Neural cell (in vitro differentiated cells): ENCODE results near the gene ITGA2B. TPM values are rescaled to one million over a fixed set of nuclear protein-coding genes. Genes with fewer than 3 reads are reported as not detected.
"Not testable (repeated sequence)": the region's sequence is repeated elsewhere in the genome, so short reads cannot be mapped to it uniquely, and the experiment has no call there.

Experiments
- H2AFZ ChIP-seq: fragments of 200-600, 300-800 bp; sonication (generic), shearing (Covaris generic); 2 replicates; pipeline ENCODE4 v1.6.0; 2014; ENCODE audit warnings: low read depth, mild to moderate bottlenecking, antibody characterized with exemption, low read length, moderate library complexity
- H3F3A ChIP-seq: fragments of 200-600 bp; shearing (Covaris generic); 2 replicates; pipeline ENCODE4 v1.6.1; 2016; ENCODE audit warnings: mild to moderate bottlenecking, moderate library complexity, mixed read lengths, antibody characterized with exemption, low read length; ENCODE audit not compliant: insufficient read depth, poor library complexity, severe bottlenecking
- H3K27ac ChIP-seq: fragments of 200-600, 300-800 bp; sonication (generic), shearing (Covaris generic); 2 replicates; pipeline ENCODE4 v1.5.1; 2014; ENCODE audit warnings: mild to moderate bottlenecking, low read length, moderate library complexity
- H3K27me3 ChIP-seq: fragments of 300-800, 200-600 bp; sonication (generic), shearing (Covaris generic); 2 replicates; pipeline ENCODE4 v1.6.0; 2014; ENCODE audit warnings: mild to moderate bottlenecking, low read depth, low read length, moderate library complexity; ENCODE audit not compliant: insufficient read depth
- H3K36me3 ChIP-seq: fragments of 300-800, 200-600 bp; sonication (generic), shearing (Covaris generic); 2 replicates; pipeline ENCODE4 v1.5.1; 2014; ENCODE audit warnings: mild to moderate bottlenecking, antibody characterized with exemption, low read length, moderate library complexity; ENCODE audit not compliant: insufficient read depth
- H3K4me2 ChIP-seq: fragments of 300-800, 200-600 bp; sonication (generic), shearing (Covaris generic); 2 replicates; pipeline ENCODE4 v1.6.0; 2014; ENCODE audit warnings: mild to moderate bottlenecking, low read length
- H3K4me3 ChIP-seq: fragments of 300-800, 200-600 bp; sonication (generic), shearing (Covaris generic); 2 replicates; pipeline ENCODE4 v1.5.1; 2014; ENCODE audit warnings: mild to moderate bottlenecking, low read length, moderate library complexity
- H3K79me2 ChIP-seq: fragments of 200-600 bp; shearing (Covaris generic); replicated peaks from 2 replicates; pipeline ENCODE4 v1.6.0; 2014; ENCODE audit warnings: mild to moderate bottlenecking, low read length, moderate library complexity; ENCODE audit not compliant: insufficient read depth
- H3K9ac ChIP-seq: fragments of 300-800, 200-600 bp; sonication (generic), shearing (Covaris generic); 2 replicates; pipeline ENCODE4 v1.6.1; 2016; ENCODE audit warnings: mild to moderate bottlenecking, low read length, mixed read lengths
- H3K9me2 ChIP-seq: fragments of 200-600 bp; shearing (Covaris generic); 2 replicates; pipeline ENCODE4 v1.6.1; 2016; ENCODE audit warnings: mild to moderate bottlenecking, low read length, mixed read lengths; ENCODE audit not compliant: insufficient read depth
- H3K9me3 ChIP-seq: fragments of 200-600, 300-800 bp; sonication (generic), shearing (Covaris generic); 2 replicates; pipeline ENCODE4 v1.6.1; 2016; ENCODE audit warnings: mild to moderate bottlenecking, mixed run types, low read length, moderate library complexity, mixed read lengths
- H4K20me1 ChIP-seq: fragments of 200-600 bp; shearing (Covaris generic); 2 replicates; pipeline ENCODE4 v1.6.1; 2016; ENCODE audit warnings: mild to moderate bottlenecking, mixed run types; ENCODE audit not compliant: insufficient read depth
- CTCF ChIP-seq: fragments of 450-650 bp; IDR thresholded peaks from 2 replicates; pipeline ENCODE4 v1.5.1; 2014; ENCODE audit warnings: antibody characterized with exemption, mild to moderate bottlenecking, moderate library complexity; ENCODE audit not compliant: poor library complexity, severe bottlenecking
- EP300 ChIP-seq: fragments of 450-650 bp; conservative IDR thresholded peaks from 2 replicates; pipeline ENCODE4 v1.6.1; 2014; ENCODE audit warnings: antibody characterized with exemption, mild to moderate bottlenecking, moderate library complexity; ENCODE audit not compliant: poor library complexity, severe bottlenecking
- EZH2 ChIP-seq: fragments of 200-600, 300-800 bp; shearing (Covaris generic), sonication (generic); IDR thresholded peaks from 2 replicates; pipeline ENCODE4 v1.6.1; 2014; ENCODE audit warnings: antibody characterized with exemption, low read length, borderline replicate concordance, mild to moderate bottlenecking; ENCODE audit not compliant: insufficient read depth, poor library complexity, severe bottlenecking
- MXI1 ChIP-seq: fragments of 450-650 bp; conservative IDR thresholded peaks from 2 replicates; pipeline ENCODE4 v1.6.1; 2014; ENCODE audit warnings: antibody characterized with exemption, mild to moderate bottlenecking; ENCODE audit not compliant: poor library complexity, severe bottlenecking
- POLR2AphosphoS5 ChIP-seq: IDR thresholded peaks from 2 replicates; pipeline ENCODE4 v1.6.1; 2012
- RAD21 ChIP-seq: fragments of 450-650 bp; conservative IDR thresholded peaks from 2 replicates; pipeline ENCODE4 v1.6.1; 2014; ENCODE audit warnings: antibody characterized with exemption, mild to moderate bottlenecking, moderate library complexity
- SMC3 ChIP-seq: fragments of 450-650 bp; conservative IDR thresholded peaks from 2 replicates; pipeline ENCODE4 v1.6.1; 2014; ENCODE audit warnings: antibody characterized with exemption, mild to moderate bottlenecking, moderate library complexity; ENCODE audit not compliant: poor library complexity
- TAF1 ChIP-seq: IDR thresholded peaks from 2 replicates; pipeline ENCODE4 v1.6.1; 2012; ENCODE audit warnings: low read depth
- polyA plus RNA-seq: library from polyadenylated mRNA; depleted of rRNA; stranded (reverse); fragments of >200 nt; gene quantifications from 2 replicates; pipeline ENCODE4 v1.2.3, GENCODE V29; 2014
- TF ChIP-seq, protein P1 (sequence below): IDR thresholded peaks from 2 replicates; pipeline ENCODE4 v1.6.1; 2012; ENCODE audit warnings: borderline replicate concordance

Gene ITGA2B
- polyA plus RNA-seq, 1 donor from 2014 or later = 3.1 TPM

- not testable (repeated sequence) for H3K36me3 ChIP-seq, H3K27ac ChIP-seq, H3F3A ChIP-seq, H3K9ac ChIP-seq, H3K4me3 ChIP-seq, H3K9me3 ChIP-seq, H3K79me2 ChIP-seq, H3K9me2 ChIP-seq, H3K4me2 ChIP-seq, H4K20me1 ChIP-seq, H2AFZ ChIP-seq, H3K27me3 ChIP-seq
These were observed 42.0 kb downstream of the ITGA2B start for GRCh38 chr17:44347206-44348055.

DNA sequence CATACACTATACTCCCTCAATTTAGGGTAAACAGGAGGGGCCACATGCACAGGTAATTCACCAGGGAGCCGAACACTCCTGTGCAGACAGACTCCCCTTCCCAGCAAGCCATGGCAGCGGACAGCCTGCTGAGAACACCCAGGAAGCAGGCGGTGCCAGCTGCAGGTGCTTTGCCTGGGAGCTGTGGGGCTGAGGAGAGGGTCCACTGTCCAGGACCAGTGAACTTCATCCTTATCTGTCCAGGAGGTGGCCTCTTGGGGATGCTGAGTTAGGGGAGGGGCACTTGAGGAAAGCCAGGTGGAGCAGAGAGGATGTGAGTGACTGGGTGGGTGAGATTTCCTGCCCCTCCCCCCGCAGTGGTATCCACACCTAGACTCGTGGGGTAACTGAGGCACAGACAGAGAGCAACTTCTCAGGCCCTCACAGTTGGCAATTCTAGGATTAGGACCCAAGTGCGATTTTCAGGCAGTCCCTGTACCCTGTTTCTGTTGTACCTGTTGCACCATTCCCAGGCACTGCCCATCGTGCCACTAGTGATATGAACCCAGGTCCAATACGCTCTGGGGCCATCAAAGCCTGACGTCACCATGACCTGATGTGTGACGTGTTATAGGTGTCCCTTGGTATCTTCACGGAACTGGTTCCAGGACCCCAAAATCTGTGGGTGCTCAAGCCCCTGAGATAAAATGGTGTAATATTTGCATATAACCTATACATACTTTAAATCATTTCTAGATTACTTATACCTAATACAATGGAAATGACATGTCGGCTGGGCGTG is 43.2 kb downstream of the ITGA2B start:
- Histone ChIP-seq H3K9me3 (no peaks in the 10 kb centered on the region), H3K27me3 (no peaks in the 10 kb centered on the region), H3K9me2 (no peaks in the 10 kb centered on the region), H3K9ac (peak overlapping the region; percentile 67), H2AFZ (no peak overlapping the region), H3K27ac (no peak overlapping the region), H3F3A (no peaks in the 10 kb centered on the region), H3K36me3 (no peaks in the 10 kb centered on the region), H3K79me2 (no peaks in the 10 kb centered on the region), H3K4me3 (peak overlapping the region; percentile 85), H3K4me2 (peak overlapping the region; percentile 82), H4K20me1 (no peaks in the 10 kb centered on the region)
- TF ChIP-seq POLR2AphosphoS5 (no peak), EZH2 (no peak), CTCF (peak; percentile 26), EP300 (no peak), TAF1 (no peak), RAD21 (no peak), SMC3 (peak; percentile 10), MXI1 (no peak)
- TF ChIP-seq, protein P1, sequence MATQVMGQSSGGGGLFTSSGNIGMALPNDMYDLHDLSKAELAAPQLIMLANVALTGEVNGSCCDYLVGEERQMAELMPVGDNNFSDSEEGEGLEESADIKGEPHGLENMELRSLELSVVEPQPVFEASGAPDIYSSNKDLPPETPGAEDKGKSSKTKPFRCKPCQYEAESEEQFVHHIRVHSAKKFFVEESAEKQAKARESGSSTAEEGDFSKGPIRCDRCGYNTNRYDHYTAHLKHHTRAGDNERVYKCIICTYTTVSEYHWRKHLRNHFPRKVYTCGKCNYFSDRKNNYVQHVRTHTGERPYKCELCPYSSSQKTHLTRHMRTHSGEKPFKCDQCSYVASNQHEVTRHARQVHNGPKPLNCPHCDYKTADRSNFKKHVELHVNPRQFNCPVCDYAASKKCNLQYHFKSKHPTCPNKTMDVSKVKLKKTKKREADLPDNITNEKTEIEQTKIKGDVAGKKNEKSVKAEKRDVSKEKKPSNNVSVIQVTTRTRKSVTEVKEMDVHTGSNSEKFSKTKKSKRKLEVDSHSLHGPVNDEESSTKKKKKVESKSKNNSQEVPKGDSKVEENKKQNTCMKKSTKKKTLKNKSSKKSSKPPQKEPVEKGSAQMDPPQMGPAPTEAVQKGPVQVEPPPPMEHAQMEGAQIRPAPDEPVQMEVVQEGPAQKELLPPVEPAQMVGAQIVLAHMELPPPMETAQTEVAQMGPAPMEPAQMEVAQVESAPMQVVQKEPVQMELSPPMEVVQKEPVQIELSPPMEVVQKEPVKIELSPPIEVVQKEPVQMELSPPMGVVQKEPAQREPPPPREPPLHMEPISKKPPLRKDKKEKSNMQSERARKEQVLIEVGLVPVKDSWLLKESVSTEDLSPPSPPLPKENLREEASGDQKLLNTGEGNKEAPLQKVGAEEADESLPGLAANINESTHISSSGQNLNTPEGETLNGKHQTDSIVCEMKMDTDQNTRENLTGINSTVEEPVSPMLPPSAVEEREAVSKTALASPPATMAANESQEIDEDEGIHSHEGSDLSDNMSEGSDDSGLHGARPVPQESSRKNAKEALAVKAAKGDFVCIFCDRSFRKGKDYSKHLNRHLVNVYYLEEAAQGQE = no peak
